Posterior vena cava (tissue), 2 donors: ENCODE measurements around the gene DCUN1D3. TPM values are rescaled to one million over a fixed set of nuclear protein-coding genes. Genes with fewer than 3 reads are reported as not detected.
A peak's percentile ranks its signal among the peaks of the same experiment; 100 is the strongest.
"Not testable (repeated sequence)": the region's sequence is repeated elsewhere in the genome, so short reads cannot be mapped to it uniquely, and the experiment has no call there.

Source experiments
- DNase-seq: peaks from one replicate; pipeline ENCODE4 v3.0.0-alpha.2; 2020; ENCODE audit warnings: low spot score
- intact Hi-C, 2 donors: fragments of 100-400 bp; cut with DNase I; formaldehyde crosslinking; loops; one replicate each; pipeline versions ENCODE4 v1.14.1 to v1.14.2; 2022 to 2023
- total RNA-seq, 2 donors: library from RNA; stranded (reverse); fragmentation: NEBNext Ultra II Directional; extraction: Animal tissue kit (Norgen Biotek cat#: 25700); gene quantifications; one replicate each; pipeline ENCODE4 v1.2.1, GENCODE V29; 2021
- donor health status: DM: yes; HTN: yes; CAD: no.
- donor health status: DM: yes; HTN: yes; CAD: no.

DCUN1D3 gene
- total RNA-seq, 2 donors from 2014 or later: 27.7 to 30.6 TPM

DNA sequence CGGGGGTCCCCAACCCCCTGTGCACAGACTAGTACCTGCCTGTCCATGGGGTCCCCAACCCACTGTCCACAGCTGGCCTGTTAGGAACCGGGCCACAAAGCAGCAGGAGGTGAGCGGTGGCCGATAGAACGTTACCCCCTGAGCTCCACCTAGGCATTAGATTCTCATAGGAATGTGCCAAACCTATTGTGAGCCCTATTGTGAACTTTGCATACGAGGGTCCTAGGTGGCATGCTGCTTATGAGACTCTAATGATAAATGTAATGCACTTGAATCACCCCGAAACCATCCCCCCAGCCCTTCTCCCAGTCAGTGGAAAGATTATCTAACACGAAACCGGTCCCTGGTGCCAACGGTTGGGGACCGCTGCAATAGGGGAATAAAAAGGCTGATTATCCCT is 92.3 kb downstream of the DCUN1D3 start:
- DNase-seq: no peak
- intact Hi-C loops: loop anchor here in 1 of 2 donors (10.0 kb wide), 1 partner anchor 277 kb away; no protein-coding TSS in a partner anchor

DNA sequence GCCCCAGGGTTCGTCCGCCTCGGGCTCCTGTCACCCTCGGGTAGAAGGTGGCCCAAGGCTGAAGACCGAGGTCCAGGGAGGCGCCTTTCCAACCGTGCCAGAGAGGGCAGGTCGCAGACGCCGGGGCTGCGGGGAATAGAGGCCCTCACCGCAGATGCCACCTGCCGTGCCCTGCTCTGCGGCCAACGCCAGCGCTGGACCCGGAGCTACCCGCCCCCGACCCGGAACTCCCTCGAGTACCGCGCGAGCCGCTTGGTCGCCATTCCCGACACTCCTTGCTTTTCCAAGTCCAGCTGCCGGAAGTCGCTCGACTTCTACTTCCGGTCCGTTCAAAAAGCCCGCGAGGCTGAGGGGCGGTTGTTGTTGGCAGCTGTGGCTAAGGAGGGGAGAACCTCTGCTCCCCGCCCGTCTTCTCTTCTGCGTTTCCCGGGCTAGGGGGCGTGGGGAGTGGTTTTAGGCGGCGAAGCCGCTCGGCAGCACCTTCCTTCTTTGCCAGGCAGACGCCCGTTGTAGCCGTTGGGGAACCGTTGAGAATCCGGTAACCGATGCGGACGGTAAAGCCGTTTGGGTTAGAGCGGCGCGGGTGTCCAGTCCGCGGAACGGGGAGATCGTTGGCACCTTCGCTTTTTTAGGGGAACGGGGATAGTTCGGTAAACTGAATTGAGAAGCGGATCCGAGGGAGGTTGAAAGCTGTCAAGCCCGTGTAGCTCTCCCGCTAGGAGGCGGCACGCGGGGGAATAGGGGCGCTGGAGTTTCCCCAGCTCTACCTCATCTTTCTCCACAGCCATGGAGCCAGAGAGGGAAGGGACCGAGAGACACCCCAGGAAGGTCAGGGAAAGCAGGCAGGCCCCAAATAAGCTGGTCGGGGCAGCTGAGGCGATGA is 93.7 kb downstream of the DCUN1D3 start, which contains the start of the genes ERI2 and REXO5:
ERI2 (minus strand) TSS at position 305 of the 883 bp plus-strand sequence; CDS start at position 263, 42 bp downstream.
REXO5 (plus strand) TSS at position 360 of the 883 bp plus-strand sequence; CDS start at position 787, 427 bp downstream.
- DNase-seq: peak; percentile 97
- intact Hi-C loops: loop anchor here in 1 of 2 donors (10.0 kb wide), 1 partner anchor 278 kb away; no protein-coding TSS in a partner anchor

DNA sequence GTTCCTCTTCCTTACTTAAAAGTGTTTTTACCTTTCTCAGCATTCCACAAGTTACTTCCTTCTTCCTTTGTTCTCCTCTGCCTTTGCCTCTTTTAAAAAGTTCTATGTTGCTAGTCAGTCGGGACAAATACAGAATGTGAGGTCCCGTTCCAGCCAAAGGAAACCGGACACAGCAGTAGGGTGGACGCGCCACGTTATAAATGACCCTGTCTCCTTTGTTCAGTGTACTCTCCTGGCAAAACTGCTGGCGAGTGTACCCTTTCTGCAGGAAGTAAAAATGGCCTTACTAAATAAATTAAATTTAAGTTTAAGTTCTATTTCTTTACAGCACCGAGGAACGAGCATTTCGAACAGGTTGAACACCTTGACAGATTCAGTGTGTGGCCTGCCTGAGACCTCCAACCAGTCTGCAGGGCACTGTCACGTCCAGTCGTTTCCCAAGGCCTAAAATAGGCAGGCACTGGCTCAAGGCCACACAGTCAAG is 94.4 kb downstream of the DCUN1D3 start:
- intact Hi-C loops: loop anchor here in 1 of 2 donors (10.0 kb wide), 1 partner anchor 279 kb away; no protein-coding TSS in a partner anchor
- DNase-seq: not testable (repeated sequence)

Other genes starting within 250 kb of the DCUN1D3 start
- gene ACSM1, start 202.7 kb downstream of the DCUN1D3 start, total RNA-seq: under 1 TPM in 1 of 2 donors, not detected in 1; 0.19 TPM
- gene THUMPD1, start 158.5 kb downstream of the DCUN1D3 start, total RNA-seq: 10 to 100 TPM; 24.9 to 26.1 TPM
- 1 to 10 TPM; 2.1 to 3.6 TPM for gene ACSM3, start 136.3 kb downstream of the DCUN1D3 start, total RNA-seq
- gene ERI2, start 93.9 kb downstream of the DCUN1D3 start, total RNA-seq: 10 to 100 TPM in 1 of 2 donors, 1 to 10 TPM in 1; 7.8 to 13.6 TPM
- 1 to 10 TPM; 1.0 to 2.2 TPM for gene REXO5, start 93.8 kb downstream of the DCUN1D3 start, total RNA-seq
- 10 to 100 TPM; 32.7 to 38.8 TPM for gene LYRM1, start 413 bp upstream of the DCUN1D3 start, total RNA-seq